ENCODE measurements around the gene ARHGAP26. TPM values are rescaled to one million over a fixed set of nuclear protein-coding genes. Genes with fewer than 3 reads are reported as not detected.

Gene ARHGAP26
- polyA plus RNA-seq, 1 donor from 2014 or later, result 0.83 TPM

- Histone ChIP-seq H3F3A (ENCODE audit: insufficient read depth, low read length, poor library complexity, severe bottlenecking) (no peaks in the 10 kb centered on the region), H3K9ac (ENCODE audit: low read length) (no peak overlapping the region), H2AFZ (ENCODE audit: low read depth, low read length) (no peak overlapping the region), H3K4me2 (ENCODE audit: low read length) (no peak overlapping the region), H3K36me3 (ENCODE audit: insufficient read depth, low read length) (no peaks in the 10 kb centered on the region), H4K20me1 (ENCODE audit: insufficient read depth) (no peaks in the 10 kb centered on the region), H3K27ac (ENCODE audit: low read length) (no peak overlapping the region), H3K9me2 (ENCODE audit: insufficient read depth, low read length) (no peaks in the 10 kb centered on the region), H3K79me2 (replicated peaks; ENCODE audit: insufficient read depth, low read length) (no peaks in the 10 kb centered on the region), H3K27me3 (ENCODE audit: insufficient read depth, low read depth, low read length) (no peaks in the 10 kb centered on the region), H3K9me3 (ENCODE audit: low read length) (no peaks in the 10 kb centered on the region), H3K4me3 (ENCODE audit: low read length) (no peak overlapping the region)
- TF ChIP-seq TAF1 (IDR thresholded peaks at IDR 0.05; ENCODE audit: low read depth), result no peak
- no peak for TF ChIP-seq RAD21 (conservative IDR thresholded peaks at IDR 0.05)
- no peak for TF ChIP-seq MXI1 (conservative IDR thresholded peaks at IDR 0.05; ENCODE audit: poor library complexity, severe bottlenecking)
- no peak for TF ChIP-seq POLR2AphosphoS5 (IDR thresholded peaks at IDR 0.05)
- TF ChIP-seq EZH2 (IDR thresholded peaks at IDR 0.05; ENCODE audit: borderline replicate concordance, insufficient read depth, low read length, poor library complexity, severe bottlenecking), result no peak
- TF ChIP-seq, protein P1, sequence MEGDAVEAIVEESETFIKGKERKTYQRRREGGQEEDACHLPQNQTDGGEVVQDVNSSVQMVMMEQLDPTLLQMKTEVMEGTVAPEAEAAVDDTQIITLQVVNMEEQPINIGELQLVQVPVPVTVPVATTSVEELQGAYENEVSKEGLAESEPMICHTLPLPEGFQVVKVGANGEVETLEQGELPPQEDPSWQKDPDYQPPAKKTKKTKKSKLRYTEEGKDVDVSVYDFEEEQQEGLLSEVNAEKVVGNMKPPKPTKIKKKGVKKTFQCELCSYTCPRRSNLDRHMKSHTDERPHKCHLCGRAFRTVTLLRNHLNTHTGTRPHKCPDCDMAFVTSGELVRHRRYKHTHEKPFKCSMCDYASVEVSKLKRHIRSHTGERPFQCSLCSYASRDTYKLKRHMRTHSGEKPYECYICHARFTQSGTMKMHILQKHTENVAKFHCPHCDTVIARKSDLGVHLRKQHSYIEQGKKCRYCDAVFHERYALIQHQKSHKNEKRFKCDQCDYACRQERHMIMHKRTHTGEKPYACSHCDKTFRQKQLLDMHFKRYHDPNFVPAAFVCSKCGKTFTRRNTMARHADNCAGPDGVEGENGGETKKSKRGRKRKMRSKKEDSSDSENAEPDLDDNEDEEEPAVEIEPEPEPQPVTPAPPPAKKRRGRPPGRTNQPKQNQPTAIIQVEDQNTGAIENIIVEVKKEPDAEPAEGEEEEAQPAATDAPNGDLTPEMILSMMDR (IDR thresholded peaks at IDR 0.05; ENCODE audit: poor library complexity, severe bottlenecking), result no peak
- no peak for TF ChIP-seq REST (IDR thresholded peaks at IDR 0.05; ENCODE audit: borderline replicate concordance)
- TF ChIP-seq EP300 (conservative IDR thresholded peaks at IDR 0.05; ENCODE audit: poor library complexity, severe bottlenecking), result no peak
- no peak for TF ChIP-seq SMC3 (conservative IDR thresholded peaks at IDR 0.05; ENCODE audit: poor library complexity)
Observed at GRCh38 chr5:142725231-142726187, 44.7 kb upstream of the ARHGAP26 start.

DNA sequence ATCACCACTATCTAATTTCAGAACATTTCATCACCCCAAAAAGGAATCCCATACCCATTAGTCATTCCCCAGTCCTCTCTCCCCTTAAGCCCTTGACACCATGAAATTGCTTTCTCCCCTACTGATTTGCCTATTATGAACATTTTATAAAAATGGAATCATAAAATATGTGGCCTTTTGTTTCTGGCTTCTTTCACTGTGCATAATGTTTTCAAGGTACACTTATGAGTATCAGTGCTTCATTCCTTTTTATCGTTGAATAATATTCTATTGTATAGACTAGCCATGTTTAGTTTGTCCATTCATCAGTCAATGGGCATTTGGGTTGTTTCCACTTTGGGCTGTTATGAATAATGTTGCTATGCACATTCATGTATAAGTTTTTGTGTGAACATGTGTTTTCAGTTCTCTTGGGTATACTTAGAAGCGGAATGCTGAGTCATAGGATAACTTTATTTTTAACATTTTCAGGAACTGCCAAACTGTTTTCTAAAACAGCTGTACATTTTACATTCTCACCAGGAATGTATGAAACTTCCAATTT, 43.9 kb upstream of the ARHGAP26 start:
- Histone ChIP-seq H3K4me2 (ENCODE audit: low read length) (no peak overlapping the region), H3K27ac (ENCODE audit: low read length) (no peak overlapping the region), H4K20me1 (ENCODE audit: insufficient read depth) (no peaks in the 10 kb centered on the region), H3K27me3 (ENCODE audit: insufficient read depth, low read depth, low read length) (no peaks in the 10 kb centered on the region), H3K36me3 (ENCODE audit: insufficient read depth, low read length) (no peaks in the 10 kb centered on the region), H3K79me2 (replicated peaks; ENCODE audit: insufficient read depth, low read length) (no peaks in the 10 kb centered on the region), H3K9me3 (ENCODE audit: low read length) (no peaks in the 10 kb centered on the region), H3K4me3 (ENCODE audit: low read length) (no peak overlapping the region), H3K9ac (ENCODE audit: low read length) (no peak overlapping the region), H2AFZ (ENCODE audit: low read depth, low read length) (no peak overlapping the region), H3K9me2 (ENCODE audit: insufficient read depth, low read length) (no peaks in the 10 kb centered on the region), H3F3A (ENCODE audit: insufficient read depth, low read length, poor library complexity, severe bottlenecking) (no peaks in the 10 kb centered on the region)
- TF ChIP-seq POLR2AphosphoS5 (IDR thresholded peaks at IDR 0.05) (no peak), REST (IDR thresholded peaks at IDR 0.05; ENCODE audit: borderline replicate concordance) (no peak), EP300 (conservative IDR thresholded peaks at IDR 0.05; ENCODE audit: poor library complexity, severe bottlenecking) (no peak), RAD21 (conservative IDR thresholded peaks at IDR 0.05) (no peak), EZH2 (IDR thresholded peaks at IDR 0.05; ENCODE audit: borderline replicate concordance, insufficient read depth, low read length, poor library complexity, severe bottlenecking) (no peak)
- TF ChIP-seq, protein P1 (IDR thresholded peaks at IDR 0.05; ENCODE audit: poor library complexity, severe bottlenecking), result no peak
